ENCODE data around the gene HS6ST3.
A peak's percentile ranks its signal among the peaks of the same experiment; 100 is the strongest.

Gene HS6ST3

GRCh38 chr13:96811049-96811448 lies 721.1 kb downstream of the HS6ST3 start:
- no peak for DNase-seq (ENCODE audit: low read depth)
- H3K4me3 ChIP-seq (ENCODE audit: low read depth, low read length): no peak overlapping the region
- no peak for TF ChIP-seq CTCF (IDR thresholded peaks at IDR 0.05; ENCODE audit: control insufficient read depth, extremely low read depth, insufficient read depth)

- no peak for TF ChIP-seq CTCF (IDR thresholded peaks at IDR 0.05; ENCODE audit: control insufficient read depth, extremely low read depth, insufficient read depth)
- no peak overlapping the region for H3K4me3 ChIP-seq (ENCODE audit: low read depth, low read length)
- DNase-seq (ENCODE audit: low read depth): no peak
These were observed 726.4 kb downstream of the HS6ST3 start for GRCh38 chr13:96816261-96816660.

- DNase-seq (ENCODE audit: low read depth): no peak
- no peak for TF ChIP-seq CTCF (IDR thresholded peaks at IDR 0.05; ENCODE audit: control insufficient read depth, extremely low read depth, insufficient read depth)
- H3K4me3 ChIP-seq (ENCODE audit: low read depth, low read length): no peak overlapping the region
These were observed 727.0 kb downstream of the HS6ST3 start for GRCh38 chr13:96816874-96817273.

GRCh38 chr13:96817336-96817941 lies 727.5 kb downstream of the HS6ST3 start:
- no peak for DNase-seq (ENCODE audit: low read depth)
- H3K4me3 ChIP-seq (ENCODE audit: low read depth, low read length): no peak overlapping the region
- TF ChIP-seq CTCF (IDR thresholded peaks at IDR 0.05; ENCODE audit: control insufficient read depth, extremely low read depth, insufficient read depth): peak; percentile 38

GRCh38 chr13:96819375-96819774 lies 729.5 kb downstream of the HS6ST3 start:
- DNase-seq (ENCODE audit: low read depth): no peak
- no peak for TF ChIP-seq CTCF (IDR thresholded peaks at IDR 0.05; ENCODE audit: control insufficient read depth, extremely low read depth, insufficient read depth)
- H3K4me3 ChIP-seq (ENCODE audit: low read depth, low read length): no peak overlapping the region

GRCh38 chr13:96821381-96821780 lies 731.5 kb downstream of the HS6ST3 start:
- H3K4me3 ChIP-seq (ENCODE audit: low read depth, low read length): no peak overlapping the region
- no peak for DNase-seq (ENCODE audit: low read depth)
- no peak for TF ChIP-seq CTCF (IDR thresholded peaks at IDR 0.05; ENCODE audit: control insufficient read depth, extremely low read depth, insufficient read depth)

- no peak for DNase-seq (ENCODE audit: low read depth)
- no peak for TF ChIP-seq CTCF (IDR thresholded peaks at IDR 0.05; ENCODE audit: control insufficient read depth, extremely low read depth, insufficient read depth)
- no peak overlapping the region for H3K4me3 ChIP-seq (ENCODE audit: low read depth, low read length)
These were observed 732.1 kb downstream of the HS6ST3 start for GRCh38 chr13:96821971-96822370.
